ENCODE measurements around the gene PACSIN2. TPM values are rescaled to one million over a fixed set of nuclear protein-coding genes. Genes with fewer than 3 reads are reported as not detected.

PACSIN2 gene
- total RNA-seq, 1 experiment from 2014 or later: 8.3 TPM

DNA sequence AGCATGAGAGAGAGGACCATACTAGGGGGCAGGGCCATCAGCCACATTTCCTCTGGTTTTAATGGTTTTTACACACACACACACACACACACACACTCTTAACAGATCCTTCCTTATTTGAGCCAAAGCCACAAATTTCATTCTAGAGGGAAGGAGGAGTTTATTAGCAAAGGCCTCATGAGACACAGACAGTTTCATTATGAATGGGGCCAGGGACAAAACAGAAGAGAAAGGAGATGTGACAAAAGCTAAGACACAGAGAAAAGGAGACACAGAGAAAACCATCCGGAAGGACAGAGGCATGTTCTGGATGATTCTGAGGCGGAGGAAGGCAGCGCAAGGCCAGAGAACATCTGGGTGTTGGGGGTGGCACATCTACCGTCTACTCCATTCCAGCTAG lies 125.6 kb downstream of the PACSIN2 start:
- H3K4me1 ChIP-seq (ENCODE audit: low read length): no peaks in the 10 kb centered on the region
- no peaks in the 10 kb centered on the region for H4K20me1 ChIP-seq (ENCODE audit: insufficient read depth, low read depth, low read length)
- no peak overlapping the region for H3K9ac ChIP-seq (ENCODE audit: low read length)
- no peaks in the 10 kb centered on the region for H3K79me2 ChIP-seq (ENCODE audit: low read length)
- no peak overlapping the region for H3K4me3 ChIP-seq (ENCODE audit: low read length)
- no peak for DNase-seq
- no peaks in the 10 kb centered on the region for H3K27me3 ChIP-seq (ENCODE audit: low read length)
- H3K36me3 ChIP-seq (ENCODE audit: insufficient read depth, low read length): no peaks in the 10 kb centered on the region
- H3K27ac ChIP-seq (ENCODE audit: low read length): no peak overlapping the region
- H3K9me3 ChIP-seq (ENCODE audit: low read length): no peaks in the 10 kb centered on the region
- H3K9me2 ChIP-seq (replicated peaks; ENCODE audit: insufficient read depth, low read length): no peaks in the 10 kb centered on the region
- H2AFZ ChIP-seq (ENCODE audit: low read length): no peak overlapping the region
- H3K4me2 ChIP-seq (ENCODE audit: low read depth, low read length, poor library complexity, severe bottlenecking): no peak overlapping the region

DNA sequence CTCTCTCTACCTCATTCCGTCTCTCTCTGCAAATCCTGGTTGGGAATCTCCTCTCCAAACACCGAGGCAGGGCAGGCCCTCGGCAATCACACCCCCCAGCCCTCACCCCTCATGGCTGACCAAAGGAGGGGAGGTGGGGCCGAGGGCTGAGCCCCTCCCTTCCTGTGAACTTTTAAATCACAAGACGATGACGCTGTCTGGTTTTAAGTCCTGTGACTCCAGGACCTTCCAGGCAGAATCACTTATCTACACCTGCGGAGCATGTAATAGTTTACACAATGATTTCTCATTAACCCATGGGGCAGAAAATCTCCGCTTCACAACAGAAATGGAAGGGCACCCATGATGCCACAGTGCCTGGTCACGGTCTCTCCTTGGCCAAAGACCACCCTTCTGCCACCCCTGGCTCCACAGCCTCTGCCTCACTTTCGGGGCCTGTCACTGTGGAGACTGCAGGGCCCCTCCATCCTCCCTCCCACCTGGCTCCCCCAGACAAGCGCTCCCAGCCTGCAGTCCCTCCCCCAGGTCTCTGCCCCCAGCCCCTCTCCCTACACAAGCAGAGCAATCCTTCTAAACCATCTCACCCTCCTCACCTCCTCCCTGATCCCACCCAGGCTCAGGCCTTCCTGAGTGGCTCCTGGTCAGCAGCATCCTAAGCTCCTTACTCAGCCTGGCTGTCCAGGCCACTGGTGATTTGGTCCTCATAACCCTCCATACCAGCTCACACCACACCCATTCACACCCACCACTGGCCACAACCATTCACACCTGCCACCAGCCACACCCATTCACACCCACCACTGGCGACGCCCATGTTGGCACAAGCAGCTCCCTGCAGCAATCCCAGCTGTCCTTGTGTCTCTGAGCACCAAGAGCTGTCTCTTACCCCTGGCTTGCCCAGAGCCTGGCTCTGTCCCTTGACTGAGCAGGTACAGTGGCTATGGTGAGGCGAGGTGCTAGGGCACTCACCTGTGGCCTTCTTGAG lies 127.1 kb downstream of the PACSIN2 start:
- Histone ChIP-seq H3K4me3 (ENCODE audit: low read length) (no peak overlapping the region), H3K79me2 (ENCODE audit: low read length) (no peaks in the 10 kb centered on the region), H3K9ac (ENCODE audit: low read length) (no peak overlapping the region), H3K27ac (ENCODE audit: low read length) (no peak overlapping the region), H4K20me1 (ENCODE audit: insufficient read depth, low read depth, low read length) (no peaks in the 10 kb centered on the region), H3K4me2 (ENCODE audit: low read depth, low read length, poor library complexity, severe bottlenecking) (no peak overlapping the region), H3K4me1 (ENCODE audit: low read length) (no peaks in the 10 kb centered on the region; the same call in 1 of the 2 replicates), H3K9me2 (replicated peaks; ENCODE audit: insufficient read depth, low read length) (no peaks in the 10 kb centered on the region), H3K36me3 (ENCODE audit: insufficient read depth, low read length) (no peaks in the 10 kb centered on the region), H2AFZ (ENCODE audit: low read length) (no peak overlapping the region), H3K9me3 (ENCODE audit: low read length) (no peaks in the 10 kb centered on the region), H3K27me3 (ENCODE audit: low read length) (no peaks in the 10 kb centered on the region)
- DNase-seq: no peak

DNA sequence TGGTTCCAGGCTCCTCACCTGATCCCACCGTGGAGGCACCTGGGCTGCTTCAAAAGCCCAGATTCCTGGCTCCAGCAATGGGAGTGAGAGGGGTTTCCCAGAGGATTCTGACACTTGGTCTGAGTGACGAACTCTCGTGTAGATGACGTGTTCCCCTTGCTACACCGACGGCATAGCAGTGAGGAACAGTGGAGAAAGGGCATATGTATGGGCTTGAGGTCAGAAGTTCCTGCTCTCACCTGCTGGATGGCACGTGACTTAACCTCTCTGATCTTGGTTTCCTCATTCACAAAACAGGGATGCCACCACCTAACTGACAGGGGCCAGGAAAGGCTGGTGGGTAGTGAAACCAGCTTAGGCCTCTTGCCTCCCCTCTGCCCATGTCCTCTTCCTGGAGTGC lies 127.8 kb downstream of the PACSIN2 start:
- Histone ChIP-seq H2AFZ (ENCODE audit: low read length) (no peak overlapping the region), H3K79me2 (ENCODE audit: low read length) (no peaks in the 10 kb centered on the region), H3K27ac (ENCODE audit: low read length) (no peak overlapping the region), H3K4me3 (ENCODE audit: low read length) (no peak overlapping the region), H4K20me1 (ENCODE audit: insufficient read depth, low read depth, low read length) (no peaks in the 10 kb centered on the region), H3K4me2 (ENCODE audit: low read depth, low read length, poor library complexity, severe bottlenecking) (no peak overlapping the region), H3K36me3 (ENCODE audit: insufficient read depth, low read length) (no peaks in the 10 kb centered on the region), H3K9me2 (replicated peaks; ENCODE audit: insufficient read depth, low read length) (no peaks in the 10 kb centered on the region), H3K27me3 (ENCODE audit: low read length) (no peaks in the 10 kb centered on the region), H3K9ac (ENCODE audit: low read length) (no peak overlapping the region), H3K9me3 (ENCODE audit: low read length) (no peaks in the 10 kb centered on the region), H3K4me1 (ENCODE audit: low read length) (peaks cover 7% of the 10 kb centered on the region)
- no peak for DNase-seq

DNA sequence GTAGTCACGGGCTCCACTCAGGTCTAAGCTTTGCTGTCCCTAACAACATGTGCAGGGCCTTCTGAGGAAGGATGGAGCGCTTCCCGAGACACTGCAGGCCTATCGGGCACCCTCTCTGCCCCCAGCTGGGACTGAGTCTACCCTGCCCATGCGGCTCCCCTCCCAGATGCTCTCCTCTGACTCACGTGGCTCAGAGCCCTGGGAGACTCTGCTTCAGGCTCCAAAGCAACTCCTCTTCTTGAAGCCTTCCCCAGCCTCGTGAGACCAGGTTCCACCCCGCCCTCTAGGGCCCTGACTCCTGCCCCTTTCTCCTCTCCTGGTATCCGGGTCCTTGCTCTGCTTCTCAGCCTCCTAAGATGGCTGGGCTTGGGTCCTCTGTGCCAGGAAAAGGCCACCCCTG lies 129.5 kb downstream of the PACSIN2 start:
- Histone ChIP-seq H3K4me1 (ENCODE audit: low read length) (peaks cover 9% of the 10 kb centered on the region), H3K36me3 (ENCODE audit: insufficient read depth, low read length) (no peaks in the 10 kb centered on the region), H3K27ac (ENCODE audit: low read length) (no peak overlapping the region), H4K20me1 (ENCODE audit: insufficient read depth, low read depth, low read length) (no peaks in the 10 kb centered on the region), H3K4me3 (ENCODE audit: low read length) (no peak overlapping the region), H3K9me3 (ENCODE audit: low read length) (no peaks in the 10 kb centered on the region), H3K79me2 (ENCODE audit: low read length) (no peaks in the 10 kb centered on the region), H3K27me3 (ENCODE audit: low read length) (no peaks in the 10 kb centered on the region), H3K9me2 (replicated peaks; ENCODE audit: insufficient read depth, low read length) (no peaks in the 10 kb centered on the region), H2AFZ (ENCODE audit: low read length) (no peak overlapping the region), H3K4me2 (ENCODE audit: low read depth, low read length, poor library complexity, severe bottlenecking) (no peak overlapping the region), H3K9ac (ENCODE audit: low read length) (no peak overlapping the region)
- DNase-seq: no peak

DNA sequence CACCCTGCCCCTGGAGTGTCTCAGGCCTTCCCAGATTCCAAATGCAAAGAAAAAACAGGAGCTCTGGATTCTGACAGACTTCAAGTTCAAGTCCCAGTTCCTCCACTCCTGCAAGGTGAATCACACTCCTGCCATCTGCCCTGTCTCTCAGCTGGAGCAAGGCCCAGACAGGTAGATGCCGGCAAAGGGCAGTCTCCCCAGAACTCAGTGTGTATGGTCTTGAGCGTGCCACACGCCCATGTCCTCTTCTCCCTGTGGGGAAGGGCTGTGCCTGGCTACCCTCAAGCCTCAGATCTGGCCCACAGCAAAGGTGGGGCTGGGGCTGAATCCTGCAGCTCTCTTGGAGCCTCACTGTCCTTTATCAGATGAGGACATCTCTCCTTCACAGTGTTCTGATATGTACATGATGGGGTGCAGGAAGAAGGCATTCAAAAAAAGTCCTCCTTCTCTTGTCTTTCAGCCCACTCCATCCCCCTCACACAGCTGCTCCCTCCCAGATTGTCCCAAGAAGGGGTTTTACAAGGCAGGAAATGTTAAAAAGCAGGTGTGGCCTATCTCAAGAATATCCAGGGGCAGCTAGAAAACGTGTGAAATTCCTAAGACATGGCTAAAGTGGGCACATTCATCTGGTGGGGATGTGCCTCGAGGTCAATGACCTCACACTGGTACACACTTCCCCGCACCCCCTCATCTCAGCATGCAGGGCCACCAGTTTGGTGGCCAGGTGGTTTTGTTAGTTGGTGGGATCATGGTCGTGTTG lies 130.2 kb downstream of the PACSIN2 start:
- Histone ChIP-seq H4K20me1 (ENCODE audit: insufficient read depth, low read depth, low read length) (no peaks in the 10 kb centered on the region), H3K27ac (ENCODE audit: low read length) (no peak overlapping the region), H3K9me3 (ENCODE audit: low read length) (no peaks in the 10 kb centered on the region), H3K79me2 (ENCODE audit: low read length) (no peaks in the 10 kb centered on the region), H3K36me3 (ENCODE audit: insufficient read depth, low read length) (no peaks in the 10 kb centered on the region), H3K4me3 (ENCODE audit: low read length) (no peak overlapping the region), H3K9ac (ENCODE audit: low read length) (no peak overlapping the region), H3K4me2 (ENCODE audit: low read depth, low read length, poor library complexity, severe bottlenecking) (no peak overlapping the region), H3K4me1 (ENCODE audit: low read length) (peaks cover 9% of the 10 kb centered on the region), H2AFZ (ENCODE audit: low read length) (no peak overlapping the region), H3K9me2 (replicated peaks; ENCODE audit: insufficient read depth, low read length) (no peaks in the 10 kb centered on the region), H3K27me3 (ENCODE audit: low read length) (no peaks in the 10 kb centered on the region)
- DNase-seq: no peak

DNA sequence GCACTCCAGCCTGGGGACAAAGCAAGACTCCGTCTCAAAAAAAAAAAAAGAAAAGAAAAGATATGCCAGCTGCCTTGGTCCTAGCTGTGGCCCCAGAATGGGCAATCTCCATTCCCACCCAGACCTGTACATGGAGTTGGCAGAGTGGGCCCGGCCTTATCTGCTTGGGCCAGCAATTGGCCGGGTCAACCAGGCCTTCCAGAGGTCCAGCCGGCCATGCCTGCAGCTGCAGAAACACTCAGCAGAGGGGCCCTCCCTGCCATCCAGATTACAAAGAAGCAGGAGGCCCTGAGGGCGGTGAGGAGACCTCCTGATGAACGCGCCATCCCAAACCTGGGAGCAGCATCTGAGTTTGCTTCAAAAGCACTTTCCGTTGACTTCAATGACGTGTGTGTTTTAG lies 131.0 kb downstream of the PACSIN2 start:
- no peaks in the 10 kb centered on the region for H3K9me3 ChIP-seq (ENCODE audit: low read length)
- no peaks in the 10 kb centered on the region for H3K36me3 ChIP-seq (ENCODE audit: insufficient read depth, low read length)
- DNase-seq: no peak
- no peaks in the 10 kb centered on the region for H3K9me2 ChIP-seq (replicated peaks; ENCODE audit: insufficient read depth, low read length)
- no peak overlapping the region for H3K4me2 ChIP-seq (ENCODE audit: low read depth, low read length, poor library complexity, severe bottlenecking)
- no peaks in the 10 kb centered on the region for H3K79me2 ChIP-seq (ENCODE audit: low read length)
- no peak overlapping the region for H3K27ac ChIP-seq (ENCODE audit: low read length)
- H3K4me1 ChIP-seq (ENCODE audit: low read length): peaks cover 9% of the 10 kb centered on the region
- H3K9ac ChIP-seq (ENCODE audit: low read length): no peak overlapping the region
- H3K4me3 ChIP-seq (ENCODE audit: low read length): no peak overlapping the region
- H2AFZ ChIP-seq (ENCODE audit: low read length): no peak overlapping the region
- no peaks in the 10 kb centered on the region for H4K20me1 ChIP-seq (ENCODE audit: insufficient read depth, low read depth, low read length)
- H3K27me3 ChIP-seq (ENCODE audit: low read length): no peaks in the 10 kb centered on the region

DNA sequence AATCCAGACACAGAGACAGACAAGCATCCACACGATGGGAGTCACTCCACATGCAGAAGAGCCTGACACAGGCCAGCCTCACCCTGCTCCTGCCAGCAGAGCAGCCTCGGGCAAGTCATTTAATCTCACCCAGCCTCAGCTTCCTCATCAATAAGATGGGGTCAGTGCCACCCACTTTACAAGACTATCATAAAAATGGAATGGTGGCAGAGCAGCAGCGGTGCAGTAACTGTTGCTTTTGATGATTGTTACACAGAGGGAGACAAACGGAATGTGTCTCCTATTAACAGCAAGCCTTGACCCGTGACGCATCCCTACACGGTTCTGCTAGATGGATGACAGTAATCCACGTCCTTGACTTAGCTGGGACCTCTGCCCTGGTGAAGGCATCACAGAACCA lies 131.8 kb downstream of the PACSIN2 start:
- H3K9me2 ChIP-seq (replicated peaks; ENCODE audit: insufficient read depth, low read length): no peaks in the 10 kb centered on the region
- H3K27ac ChIP-seq (ENCODE audit: low read length): no peak overlapping the region
- no peaks in the 10 kb centered on the region for H3K9me3 ChIP-seq (ENCODE audit: low read length)
- no peak overlapping the region for H3K4me3 ChIP-seq (ENCODE audit: low read length)
- peaks cover 9% of the 10 kb centered on the region for H3K4me1 ChIP-seq (ENCODE audit: low read length)
- no peak overlapping the region for H3K9ac ChIP-seq (ENCODE audit: low read length)
- H3K27me3 ChIP-seq (ENCODE audit: low read length): no peaks in the 10 kb centered on the region
- H4K20me1 ChIP-seq (ENCODE audit: insufficient read depth, low read depth, low read length): no peaks in the 10 kb centered on the region
- no peak overlapping the region for H3K4me2 ChIP-seq (ENCODE audit: low read depth, low read length, poor library complexity, severe bottlenecking)
- H3K36me3 ChIP-seq (ENCODE audit: insufficient read depth, low read length): no peaks in the 10 kb centered on the region
- DNase-seq: no peak
- no peak overlapping the region for H2AFZ ChIP-seq (ENCODE audit: low read length)
- no peaks in the 10 kb centered on the region for H3K79me2 ChIP-seq (ENCODE audit: low read length)

DNA sequence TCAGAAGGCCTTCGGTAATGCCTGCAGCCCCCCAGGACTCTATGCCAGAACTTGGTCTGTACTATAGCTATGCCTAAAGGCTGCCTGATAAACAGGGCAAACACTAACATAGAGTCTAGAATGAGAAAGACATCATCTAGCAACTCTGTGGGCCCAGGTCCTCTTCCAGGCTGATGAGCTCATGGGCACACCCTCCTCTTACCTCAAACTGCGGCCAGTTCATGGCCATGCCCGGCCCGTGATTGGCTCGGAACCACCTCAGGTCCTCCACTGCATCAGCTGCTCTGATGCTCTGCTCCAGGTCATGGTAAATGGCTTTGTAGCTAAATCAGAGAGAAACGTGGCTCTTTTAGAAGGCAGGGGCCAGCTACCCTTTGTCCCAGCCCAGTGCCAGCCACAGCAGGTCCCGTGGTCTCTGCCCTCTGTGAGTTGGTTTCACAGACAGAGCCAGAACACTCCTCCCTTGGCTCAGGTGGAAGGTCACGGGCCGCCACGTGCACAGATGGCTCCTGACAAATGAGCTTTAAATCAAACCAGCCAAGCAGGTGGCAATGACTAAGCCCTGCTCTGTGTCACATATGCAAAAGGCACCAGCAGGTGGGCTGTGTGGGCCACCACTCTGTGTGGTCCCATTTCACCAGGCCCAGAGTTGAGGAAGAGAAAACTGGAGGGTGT lies 132.8 kb downstream of the PACSIN2 start:
- Histone ChIP-seq H3K27ac (ENCODE audit: low read length) (no peak overlapping the region), H4K20me1 (ENCODE audit: insufficient read depth, low read depth, low read length) (no peaks in the 10 kb centered on the region), H3K4me1 (ENCODE audit: low read length) (peaks cover 9% of the 10 kb centered on the region), H2AFZ (ENCODE audit: low read length) (no peak overlapping the region), H3K4me3 (ENCODE audit: low read length) (no peak overlapping the region), H3K9me2 (replicated peaks; ENCODE audit: insufficient read depth, low read length) (no peaks in the 10 kb centered on the region), H3K4me2 (ENCODE audit: low read depth, low read length, poor library complexity, severe bottlenecking) (no peak overlapping the region), H3K36me3 (ENCODE audit: insufficient read depth, low read length) (no peaks in the 10 kb centered on the region), H3K27me3 (ENCODE audit: low read length) (no peaks in the 10 kb centered on the region), H3K9me3 (ENCODE audit: low read length) (no peaks in the 10 kb centered on the region), H3K79me2 (ENCODE audit: low read length) (no peaks in the 10 kb centered on the region), H3K9ac (ENCODE audit: low read length) (no peak overlapping the region)
- peak; percentile 58 for DNase-seq

Measured in Karpas-422 (cell line).